Measurements from ENCODE around the gene ETS1.

The ETS1 gene

DNA sequence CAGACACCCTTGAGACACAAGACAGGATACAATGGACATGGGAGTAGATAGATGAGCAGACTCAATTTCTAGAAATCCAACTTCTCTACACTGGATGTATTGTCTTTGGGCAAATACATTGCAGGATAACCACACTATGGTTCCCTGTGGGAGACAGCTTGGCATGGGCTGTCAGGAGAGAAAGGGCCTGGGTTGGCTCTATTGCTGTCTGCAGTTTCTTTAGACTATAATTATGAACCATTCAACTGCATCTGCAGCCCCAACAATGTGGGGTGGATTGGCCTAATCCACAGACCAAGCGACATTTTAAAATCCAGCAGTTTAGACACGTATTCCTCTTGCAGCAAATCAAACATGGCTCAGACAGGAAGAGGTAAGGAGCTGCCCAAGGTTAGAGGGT lies 60.3 kb downstream of the ETS1 start:
- DNase-seq (ENCODE audit: low read depth in 2 of 2): no peak
- H3K4me3 ChIP-seq (replicated peaks in 1 of 2; ENCODE audit: low read depth in 2 of 2, low read length in 2 of 2): no peak overlapping the region
- TF ChIP-seq, protein P1, sequence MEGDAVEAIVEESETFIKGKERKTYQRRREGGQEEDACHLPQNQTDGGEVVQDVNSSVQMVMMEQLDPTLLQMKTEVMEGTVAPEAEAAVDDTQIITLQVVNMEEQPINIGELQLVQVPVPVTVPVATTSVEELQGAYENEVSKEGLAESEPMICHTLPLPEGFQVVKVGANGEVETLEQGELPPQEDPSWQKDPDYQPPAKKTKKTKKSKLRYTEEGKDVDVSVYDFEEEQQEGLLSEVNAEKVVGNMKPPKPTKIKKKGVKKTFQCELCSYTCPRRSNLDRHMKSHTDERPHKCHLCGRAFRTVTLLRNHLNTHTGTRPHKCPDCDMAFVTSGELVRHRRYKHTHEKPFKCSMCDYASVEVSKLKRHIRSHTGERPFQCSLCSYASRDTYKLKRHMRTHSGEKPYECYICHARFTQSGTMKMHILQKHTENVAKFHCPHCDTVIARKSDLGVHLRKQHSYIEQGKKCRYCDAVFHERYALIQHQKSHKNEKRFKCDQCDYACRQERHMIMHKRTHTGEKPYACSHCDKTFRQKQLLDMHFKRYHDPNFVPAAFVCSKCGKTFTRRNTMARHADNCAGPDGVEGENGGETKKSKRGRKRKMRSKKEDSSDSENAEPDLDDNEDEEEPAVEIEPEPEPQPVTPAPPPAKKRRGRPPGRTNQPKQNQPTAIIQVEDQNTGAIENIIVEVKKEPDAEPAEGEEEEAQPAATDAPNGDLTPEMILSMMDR (IDR thresholded peaks at IDR 0.05; ENCODE audit: low read depth, low read length): no peak

- peak in 1 of 2 donors; percentile 70 for DNase-seq (ENCODE audit: low read depth in 2 of 2)
- H3K4me3 ChIP-seq (replicated peaks in 1 of 2; ENCODE audit: low read depth in 2 of 2, low read length in 2 of 2): no peak overlapping the region
- TF ChIP-seq, protein P1 (IDR thresholded peaks at IDR 0.05; ENCODE audit: low read depth, low read length): no peak
Observed at GRCh38 chr11:128525411-128526243, 61.7 kb downstream of the ETS1 start.

- TF ChIP-seq, protein P1 (IDR thresholded peaks at IDR 0.05; ENCODE audit: low read depth, low read length): no peak
- H3K4me3 ChIP-seq (replicated peaks in 1 of 2; ENCODE audit: low read depth in 2 of 2, low read length in 2 of 2): no peak overlapping the region
- peak; percentile 51 to 54 for DNase-seq (ENCODE audit: low read depth in 2 of 2)
Observed at GRCh38 chr11:128524172-128524571, 63.2 kb downstream of the ETS1 start.

DNA sequence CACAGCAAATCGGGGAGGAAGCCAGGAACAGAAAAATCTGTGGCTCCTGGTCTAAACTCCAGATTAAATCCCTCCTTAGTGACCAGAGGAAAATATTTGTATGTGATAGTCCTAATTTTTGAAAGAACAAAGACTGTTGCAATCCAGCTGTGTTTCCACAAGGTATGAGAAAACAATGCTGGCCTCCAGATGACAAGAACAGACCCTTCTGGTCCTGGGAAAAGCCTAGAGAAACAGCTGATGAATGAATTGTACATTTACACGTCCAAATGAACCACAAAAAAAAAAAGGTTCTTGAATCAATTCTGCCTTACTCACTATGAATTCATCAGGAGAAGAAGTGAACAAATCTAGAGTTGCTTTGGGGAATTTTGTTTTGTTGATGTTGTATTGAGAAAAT lies 63.7 kb downstream of the ETS1 start:
- H3K4me3 ChIP-seq (replicated peaks in 1 of 2; ENCODE audit: low read depth in 2 of 2, low read length in 2 of 2): peak overlapping the region in 1 of 2 donors; percentile 86
- TF ChIP-seq, protein P1 (IDR thresholded peaks at IDR 0.05; ENCODE audit: low read depth, low read length): no peak
- DNase-seq (ENCODE audit: low read depth in 2 of 2): peak; percentile 74 to 96

- H3K4me3 ChIP-seq (replicated peaks in 1 of 2; ENCODE audit: low read depth in 2 of 2, low read length in 2 of 2): peak overlapping the region; percentile 44 to 86
- DNase-seq (ENCODE audit: low read depth in 2 of 2): no peak
- TF ChIP-seq, protein P1 (IDR thresholded peaks at IDR 0.05; ENCODE audit: low read depth, low read length): no peak
Observed at GRCh38 chr11:128522943-128523518, 64.3 kb downstream of the ETS1 start.

DNA sequence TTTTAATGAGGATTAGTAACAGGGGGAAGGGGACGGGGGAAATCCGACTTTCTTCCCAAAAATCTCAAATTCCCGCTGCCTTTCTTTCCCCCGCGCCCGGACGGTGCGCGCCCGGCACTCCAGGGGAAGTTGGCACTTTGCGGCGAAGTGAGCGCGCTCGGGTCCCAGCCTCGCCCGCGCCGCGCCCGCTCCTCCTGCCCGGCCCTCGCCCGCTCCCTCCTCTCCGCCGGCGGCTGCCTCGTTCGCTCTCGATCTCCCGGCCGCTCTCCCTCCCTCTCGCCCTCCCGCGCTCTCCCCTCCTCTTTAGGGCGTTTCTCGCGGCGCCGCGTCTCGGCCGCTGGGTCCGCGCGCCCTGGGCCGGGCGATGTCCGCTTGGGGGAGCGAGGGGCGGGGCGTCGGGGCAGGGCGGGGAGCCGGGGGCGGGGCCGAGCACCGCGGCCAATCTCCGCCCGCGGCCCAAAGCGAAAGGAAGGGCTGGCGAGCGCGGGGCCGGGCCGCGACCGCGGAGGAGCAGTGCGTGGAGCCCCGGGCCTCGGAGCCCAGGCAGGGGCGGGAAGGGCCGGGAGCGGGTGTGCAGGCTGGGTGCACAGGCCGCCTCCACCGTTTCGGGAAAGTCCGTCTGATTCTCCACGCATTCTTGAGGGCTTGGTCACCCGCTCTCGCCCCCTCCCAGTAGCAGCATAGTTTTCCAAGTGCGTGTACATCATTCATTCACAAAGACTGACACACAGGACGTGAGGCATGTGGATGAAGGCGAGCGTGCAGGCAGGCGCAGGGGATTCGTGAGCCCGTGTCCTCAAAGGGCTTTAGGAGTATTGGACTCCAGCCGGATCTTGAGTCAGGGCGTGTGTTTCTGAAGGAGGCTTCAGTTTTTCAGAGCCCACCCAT lies 65.1 kb downstream of the ETS1 start:
- peak; percentile 97 to 100 for DNase-seq (ENCODE audit: low read depth in 2 of 2)
- TF ChIP-seq, protein P1 (IDR thresholded peaks at IDR 0.05; ENCODE audit: low read depth, low read length): no peak
- H3K4me3 ChIP-seq (replicated peaks in 1 of 2; ENCODE audit: low read depth in 2 of 2, low read length in 2 of 2): peak overlapping the region; percentile 85 to 86
